Stomach (tissue), 4 donors: ENCODE data around the gene SH3RF3.

ENCODE experiments used
- EP300 ChIP-seq: sonication (generic); formaldehyde crosslinking; IDR thresholded peaks from one replicate; pipeline ENCODE4 v1.6.1; 2017; ENCODE audit warnings: antibody characterized with exemption
- POLR2AphosphoS5 ChIP-seq, 3 donors: sonication (generic); formaldehyde crosslinking; IDR thresholded peaks; one replicate each; pipeline ENCODE4 v1.6.1; 2016; ENCODE audit warnings: antibody characterized with exemption in 3 of 3

- TF ChIP-seq POLR2AphosphoS5 (IDR thresholded peaks at IDR 0.05), result no peak
- TF ChIP-seq EP300, result no peak
These were observed 397.5 kb downstream of the SH3RF3 start for GRCh38 chr2:109526442-109526970.
